MM.1S (cell line): ENCODE data around the gene GABRB2.

ENCODE experiments used
- EZH2 ChIP-seq: fragments of 300-600 bp; sonication (generic); optimal IDR thresholded peaks from 2 replicates; pipeline ENCODE3; 2017; ENCODE audit warnings: low read depth, mild to moderate bottlenecking, antibody characterized with exemption, low read length, mixed read lengths
- EZH2phosphoT487 ChIP-seq: fragments of 300-600 bp; sonication (generic); IDR thresholded peaks from 2 replicates; pipeline ENCODE4 v1.6.1; 2018; ENCODE audit warnings: antibody characterized with exemption, low read length
- TF ChIP-seq, protein P1 (sequence below): fragments of 300-600 bp; sonication (generic); IDR thresholded peaks from 2 replicates; pipeline ENCODE4 v1.5.1; 2016; ENCODE audit warnings: antibody characterized with exemption, low read length, mixed read lengths

DNA sequence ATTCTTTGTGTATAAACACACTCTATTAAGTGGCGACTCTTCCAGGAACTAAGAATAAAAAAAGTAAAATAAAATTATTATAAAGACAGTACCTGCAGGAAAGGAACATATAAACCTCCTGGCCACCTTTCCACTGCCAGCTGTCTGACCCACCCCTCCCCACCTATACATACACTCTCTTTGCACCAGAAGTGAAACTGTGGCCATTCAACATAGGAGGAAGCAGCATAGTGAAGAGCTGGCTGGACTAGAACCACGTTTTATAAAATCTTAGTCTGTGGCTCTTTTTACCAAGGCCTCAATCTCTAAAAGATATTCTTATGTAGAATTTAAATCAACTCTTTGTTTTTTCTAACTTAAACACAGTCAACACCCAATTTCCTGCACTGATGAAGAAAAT lies 289.6 kb downstream of the GABRB2 start:
- TF ChIP-seq, protein P1, sequence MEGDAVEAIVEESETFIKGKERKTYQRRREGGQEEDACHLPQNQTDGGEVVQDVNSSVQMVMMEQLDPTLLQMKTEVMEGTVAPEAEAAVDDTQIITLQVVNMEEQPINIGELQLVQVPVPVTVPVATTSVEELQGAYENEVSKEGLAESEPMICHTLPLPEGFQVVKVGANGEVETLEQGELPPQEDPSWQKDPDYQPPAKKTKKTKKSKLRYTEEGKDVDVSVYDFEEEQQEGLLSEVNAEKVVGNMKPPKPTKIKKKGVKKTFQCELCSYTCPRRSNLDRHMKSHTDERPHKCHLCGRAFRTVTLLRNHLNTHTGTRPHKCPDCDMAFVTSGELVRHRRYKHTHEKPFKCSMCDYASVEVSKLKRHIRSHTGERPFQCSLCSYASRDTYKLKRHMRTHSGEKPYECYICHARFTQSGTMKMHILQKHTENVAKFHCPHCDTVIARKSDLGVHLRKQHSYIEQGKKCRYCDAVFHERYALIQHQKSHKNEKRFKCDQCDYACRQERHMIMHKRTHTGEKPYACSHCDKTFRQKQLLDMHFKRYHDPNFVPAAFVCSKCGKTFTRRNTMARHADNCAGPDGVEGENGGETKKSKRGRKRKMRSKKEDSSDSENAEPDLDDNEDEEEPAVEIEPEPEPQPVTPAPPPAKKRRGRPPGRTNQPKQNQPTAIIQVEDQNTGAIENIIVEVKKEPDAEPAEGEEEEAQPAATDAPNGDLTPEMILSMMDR = no peak
- no peak for TF ChIP-seq EZH2
- TF ChIP-seq EZH2phosphoT487 = no peak
